ENCODE data around the gene D2HGDH. TPM values are rescaled to one million over a fixed set of nuclear protein-coding genes. Genes with fewer than 3 reads are reported as not detected.
"Not testable (repeated sequence)": the region's sequence is repeated elsewhere in the genome, so short reads cannot be mapped to it uniquely, and the experiment has no call there.

Gene D2HGDH
- total RNA-seq, 1 experiment from 2014 or later = 7.4 TPM

DNA sequence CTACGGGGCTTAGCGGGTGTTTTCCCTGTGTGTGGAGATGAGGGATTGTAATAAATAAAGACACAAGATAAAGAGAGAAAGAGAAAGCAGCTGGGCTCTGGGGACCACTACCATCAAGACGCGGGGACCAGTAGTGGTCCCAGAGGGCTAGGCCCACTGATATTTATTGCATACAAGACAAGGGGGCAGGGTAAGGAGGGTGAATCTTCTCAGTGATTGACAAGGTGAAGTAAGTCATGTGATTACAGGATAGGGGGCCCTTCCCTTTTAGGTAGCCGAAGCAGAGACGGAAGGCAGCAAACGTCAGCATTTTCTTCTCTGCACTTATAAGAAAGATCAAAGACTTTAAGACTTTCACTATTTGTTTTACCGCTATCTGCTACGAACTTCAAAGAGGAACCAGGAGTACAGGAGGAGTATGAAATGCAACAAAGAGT, 37.7 kb downstream of the D2HGDH start:
- peak in 1 of 2 experiments; percentile 22 for DNase-seq (ENCODE audit: low read depth in 1 of 2, low spot score in 2 of 2)

DNA sequence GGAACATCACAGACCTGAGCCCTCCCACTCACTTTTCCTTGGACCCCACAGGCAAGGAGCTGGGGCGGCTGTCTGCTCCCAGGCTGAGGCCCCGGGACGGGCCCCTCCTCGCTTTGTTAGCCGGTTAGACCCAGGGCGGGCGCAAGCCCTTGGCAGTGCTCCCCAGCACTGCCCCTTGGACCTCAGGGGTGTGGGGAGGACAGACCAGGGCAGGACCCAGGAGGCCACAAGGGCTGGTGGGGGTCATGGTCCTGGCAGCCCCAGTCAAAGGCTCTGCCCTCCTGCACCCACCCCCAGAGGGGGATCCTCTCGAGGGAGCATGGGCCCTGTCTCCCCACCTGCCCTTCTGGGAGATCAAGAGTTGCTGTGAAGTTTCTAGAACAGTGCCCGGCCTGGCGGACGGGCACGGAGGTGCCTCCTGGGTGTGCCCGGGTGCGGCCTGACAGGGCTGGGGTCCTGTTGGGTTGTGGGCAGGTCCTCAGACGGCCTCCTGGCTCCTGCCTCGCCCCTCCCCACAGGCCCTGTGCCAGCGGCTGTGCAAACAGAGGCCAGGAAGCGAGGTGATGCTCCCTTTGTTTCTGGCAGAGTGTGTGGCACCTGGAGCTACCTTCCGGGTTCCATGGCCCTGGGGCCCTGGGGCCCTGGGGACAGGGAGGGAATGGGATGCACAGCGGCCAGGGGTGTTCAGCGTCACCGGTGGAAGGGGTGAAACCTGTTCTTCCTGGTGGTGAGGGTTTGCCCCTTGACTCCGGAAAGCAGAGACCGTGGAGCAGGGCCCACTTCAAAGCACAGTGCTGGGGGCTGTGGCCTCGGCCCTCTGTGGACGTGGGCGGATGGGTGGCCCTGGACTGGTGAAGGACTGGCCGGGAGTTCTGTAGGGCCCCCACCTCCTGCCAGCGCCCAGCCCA, 39.3 kb downstream of the D2HGDH start:
- peak in 1 of 2 experiments; percentile 44 for DNase-seq (ENCODE audit: low read depth in 1 of 2, low spot score in 2 of 2)
- Histone ChIP-seq H3K4me3 (no peak overlapping the region), H3K27me3 (replicated peaks) (peaks cover 10% of the 10 kb centered on the region), H3K36me3 (no peaks in the 10 kb centered on the region), H3K27ac (no peak overlapping the region), H3K9me3 (replicated peaks) (no peaks in the 10 kb centered on the region), H3K4me1 (replicated peaks) (0 out of 2 replicates have a peak, but pooled peaks cover 5% of the 10 kb centered on the region)

More for the DNA sequence above, 37.7 kb downstream of the D2HGDH start:
- no peak overlapping the region for H3K4me3 ChIP-seq
- 0 out of 2 replicates have a peak, but pooled peaks cover 5% of the 10 kb centered on the region for H3K4me1 ChIP-seq (replicated peaks)
- H3K9me3 ChIP-seq (replicated peaks) = no peaks in the 10 kb centered on the region
- H3K27me3 ChIP-seq (replicated peaks) = peaks cover 10% of the 10 kb centered on the region
- H3K27ac ChIP-seq = no peak overlapping the region
- H3K36me3 ChIP-seq = no peaks in the 10 kb centered on the region

DNA sequence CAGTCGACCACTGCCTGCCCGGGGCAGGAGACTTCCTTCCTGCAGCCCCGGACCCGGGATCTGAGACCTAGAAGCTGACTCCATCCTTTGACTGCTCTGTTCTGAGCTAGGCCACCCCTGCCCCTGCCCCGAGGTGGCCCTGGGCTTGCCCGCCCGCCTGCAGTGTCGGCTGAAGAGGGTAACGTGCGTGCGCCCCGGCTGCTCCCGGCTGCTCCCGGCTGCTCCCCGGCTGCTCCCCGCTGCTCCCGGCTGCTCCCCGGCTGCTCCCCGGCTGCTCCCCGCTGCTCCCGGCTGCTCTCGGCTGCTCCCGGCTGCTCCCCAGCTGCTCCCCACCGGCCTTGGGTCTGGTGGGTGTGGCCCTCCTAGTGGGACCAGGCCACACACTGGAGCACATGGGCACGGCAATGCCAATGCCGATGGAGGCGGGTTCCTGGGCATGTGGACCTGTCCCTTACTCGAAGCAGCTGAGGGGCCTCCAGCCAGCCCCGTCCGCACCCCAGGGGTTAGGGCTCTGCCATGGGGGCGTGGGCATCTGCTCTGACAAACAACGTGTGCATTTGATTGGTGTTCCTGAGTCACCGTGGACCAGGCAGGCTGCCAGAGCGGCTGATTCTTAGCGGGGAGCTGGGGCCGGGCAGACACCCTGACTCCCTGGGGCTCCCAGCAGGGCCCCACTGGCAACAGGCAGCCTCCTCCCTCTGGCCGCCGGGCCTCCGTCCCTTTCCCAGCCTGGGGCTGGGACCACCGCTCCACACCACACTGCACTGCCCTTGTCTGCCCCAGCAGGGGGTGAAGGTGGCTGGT, 40.2 kb downstream of the D2HGDH start:
- Histone ChIP-seq H3K36me3 (no peaks in the 10 kb centered on the region), H3K9me3 (replicated peaks) (no peaks in the 10 kb centered on the region), H3K4me3 (no peak overlapping the region), H3K4me1 (replicated peaks) (0 out of 2 replicates have a peak, but pooled peaks cover 5% of the 10 kb centered on the region), H3K27ac (no peak overlapping the region), H3K27me3 (replicated peaks) (peaks cover 10% of the 10 kb centered on the region)
- DNase-seq (ENCODE audit: low read depth in 1 of 2, low spot score in 2 of 2) = peak in 1 of 2 experiments; percentile 52

DNA sequence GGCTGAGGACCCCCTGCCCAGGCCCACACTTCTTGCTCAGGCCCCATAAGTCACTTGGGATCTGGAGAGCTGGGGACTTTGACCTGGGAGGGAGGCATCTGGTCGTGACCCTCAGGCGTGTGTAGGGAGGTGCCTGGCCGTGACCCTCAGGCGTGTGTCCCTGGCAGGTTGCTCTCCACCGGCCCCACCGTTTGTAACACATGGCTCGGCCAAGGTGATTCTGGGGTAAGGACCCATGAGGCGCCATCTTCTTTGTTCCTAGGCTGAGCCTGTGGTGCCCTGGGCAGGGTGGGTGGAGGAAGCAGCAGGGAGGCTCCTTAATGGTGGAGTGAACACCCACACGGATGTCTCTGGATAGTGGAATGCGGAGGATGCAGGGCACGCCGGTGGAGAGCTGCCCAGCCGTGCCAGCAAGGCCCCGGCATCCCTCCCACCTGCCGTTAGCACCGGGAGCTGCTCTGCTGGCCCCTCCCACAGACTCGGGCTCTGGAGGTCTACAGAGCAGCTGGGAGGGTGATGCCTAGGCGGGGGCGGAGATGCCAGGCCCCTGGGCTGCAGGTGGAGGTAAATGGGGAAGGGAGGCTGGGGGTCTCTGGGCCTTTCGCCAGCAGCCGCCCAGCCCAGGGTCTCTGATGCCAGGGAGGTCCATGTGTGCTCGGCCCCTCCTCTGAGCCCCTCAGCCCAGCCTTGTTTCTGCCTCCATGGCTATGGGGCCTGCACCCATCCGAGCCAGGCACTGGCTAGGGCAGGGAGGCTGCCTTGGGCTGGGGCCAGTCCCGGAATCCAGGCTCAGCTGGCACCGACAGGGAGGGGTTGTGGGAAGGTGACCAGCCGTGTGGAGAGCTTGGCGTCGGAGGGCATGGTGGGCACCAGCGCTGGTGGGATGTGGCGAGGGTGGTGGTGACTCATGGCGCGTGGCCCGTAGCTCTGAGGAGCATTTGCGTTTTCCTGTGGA, 41.1 kb downstream of the D2HGDH start:
- H3K9me3 ChIP-seq (replicated peaks) = no peaks in the 10 kb centered on the region
- 0 out of 2 replicates have a peak, but pooled peaks cover 5% of the 10 kb centered on the region for H3K4me1 ChIP-seq (replicated peaks)
- H3K36me3 ChIP-seq = no peaks in the 10 kb centered on the region
- H3K27me3 ChIP-seq (replicated peaks) = peaks cover 10% of the 10 kb centered on the region
- DNase-seq (ENCODE audit: low read depth in 1 of 2, low spot score in 2 of 2) = peak in 1 of 2 experiments; percentile 36
- no peak overlapping the region for H3K4me3 ChIP-seq
- H3K27ac ChIP-seq = no peak overlapping the region

DNA sequence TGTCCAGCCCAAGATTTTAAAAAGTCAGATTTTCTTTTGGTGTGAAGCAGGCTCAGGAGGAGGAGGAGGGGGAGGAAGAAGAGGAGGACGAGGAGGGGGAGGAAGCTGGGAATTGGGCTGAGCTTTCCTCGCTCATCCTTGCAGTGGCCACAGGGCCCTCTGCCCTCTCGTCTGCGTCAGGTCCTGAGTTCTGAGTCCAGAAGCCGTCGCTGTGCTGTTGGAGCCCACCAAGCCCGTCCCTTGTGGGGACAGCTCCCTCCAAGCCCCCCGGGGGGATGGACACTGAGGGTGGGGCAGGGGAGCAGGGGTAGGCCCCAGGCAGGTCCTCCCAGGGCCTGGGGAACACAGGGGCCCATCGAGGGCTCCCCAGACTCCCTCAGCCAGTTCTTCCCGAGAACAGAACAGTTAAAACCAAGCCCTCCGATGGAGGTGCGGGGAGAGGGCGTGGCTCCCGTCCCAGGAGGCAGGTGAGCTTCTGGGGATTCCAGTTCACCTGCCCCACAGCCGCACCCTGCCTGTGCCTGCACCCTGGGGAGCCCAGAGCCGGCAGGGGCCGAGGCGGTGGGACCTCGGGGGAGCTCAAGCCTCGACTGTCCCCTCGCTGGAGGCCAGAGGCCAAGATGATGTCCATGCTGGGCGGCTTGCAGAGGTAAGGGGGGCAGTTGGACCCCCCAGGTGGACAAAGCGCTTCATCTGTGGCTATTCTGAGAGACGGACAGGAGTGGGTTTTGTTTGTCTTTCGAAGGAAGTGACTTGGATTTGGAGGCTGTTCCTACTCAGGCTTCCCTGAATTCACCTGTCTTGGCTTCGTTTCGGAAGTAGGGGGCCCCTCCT, 42.1 kb downstream of the D2HGDH start, which contains the start of gene GAL3ST2:
TSS of gene GAL3ST2 (plus strand) at position 487 of the 834 bp plus-strand sequence. CDS start at position 621, 134 bp downstream.
- H3K36me3 ChIP-seq = no peaks in the 10 kb centered on the region
- H3K4me1 ChIP-seq (replicated peaks) = 0 out of 2 replicates have a peak, but pooled peaks cover 5% of the 10 kb centered on the region
- no peak within 1 kb of the TSS for H3K4me3 ChIP-seq
- H3K27ac ChIP-seq = no peak within 1 kb of the TSS
- DNase-seq (ENCODE audit: low read depth in 1 of 2, low spot score in 2 of 2) = peak in 1 of 2 experiments; percentile 36
- H3K9me3 ChIP-seq (replicated peaks) = no peaks in the 10 kb centered on the region
- peaks cover 10% of the 10 kb centered on the region for H3K27me3 ChIP-seq (replicated peaks)

DNA sequence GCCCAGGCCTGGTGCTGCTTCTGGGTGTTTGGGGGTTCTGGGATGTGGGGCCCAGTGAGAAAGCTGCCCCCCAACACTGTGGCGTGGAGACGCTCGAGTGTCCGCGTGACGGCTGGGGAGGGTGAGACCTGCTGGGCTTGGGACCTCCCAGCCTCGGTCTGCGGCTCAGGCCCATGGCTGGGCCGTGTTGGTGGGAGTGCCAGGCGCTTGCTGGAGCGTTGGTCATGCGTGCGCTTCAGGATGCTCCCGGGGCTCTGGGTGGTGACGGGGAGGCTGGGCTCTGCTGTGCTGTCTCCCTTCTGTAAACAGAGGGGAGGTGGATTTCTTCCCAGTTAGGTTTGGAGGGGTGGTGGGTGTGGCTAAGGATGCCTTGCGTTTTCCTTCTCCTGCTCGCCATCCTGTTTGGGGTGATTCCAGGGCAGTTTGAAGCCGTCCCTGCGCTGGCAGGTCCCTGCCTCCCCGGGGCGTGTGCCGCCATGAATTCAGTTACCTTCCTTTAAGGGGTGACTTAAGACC, 42.8 kb downstream of the D2HGDH start:
- Histone ChIP-seq H3K27ac (no peak overlapping the region), H3K9me3 (replicated peaks) (no peaks in the 10 kb centered on the region), H3K36me3 (no peaks in the 10 kb centered on the region), H3K27me3 (replicated peaks) (peaks cover 10% of the 10 kb centered on the region), H3K4me1 (replicated peaks) (0 out of 2 replicates have a peak, but pooled peaks cover 5% of the 10 kb centered on the region), H3K4me3 (no peak overlapping the region)
- no peak for DNase-seq (ENCODE audit: low read depth in 1 of 2, low spot score in 2 of 2)

DNA sequence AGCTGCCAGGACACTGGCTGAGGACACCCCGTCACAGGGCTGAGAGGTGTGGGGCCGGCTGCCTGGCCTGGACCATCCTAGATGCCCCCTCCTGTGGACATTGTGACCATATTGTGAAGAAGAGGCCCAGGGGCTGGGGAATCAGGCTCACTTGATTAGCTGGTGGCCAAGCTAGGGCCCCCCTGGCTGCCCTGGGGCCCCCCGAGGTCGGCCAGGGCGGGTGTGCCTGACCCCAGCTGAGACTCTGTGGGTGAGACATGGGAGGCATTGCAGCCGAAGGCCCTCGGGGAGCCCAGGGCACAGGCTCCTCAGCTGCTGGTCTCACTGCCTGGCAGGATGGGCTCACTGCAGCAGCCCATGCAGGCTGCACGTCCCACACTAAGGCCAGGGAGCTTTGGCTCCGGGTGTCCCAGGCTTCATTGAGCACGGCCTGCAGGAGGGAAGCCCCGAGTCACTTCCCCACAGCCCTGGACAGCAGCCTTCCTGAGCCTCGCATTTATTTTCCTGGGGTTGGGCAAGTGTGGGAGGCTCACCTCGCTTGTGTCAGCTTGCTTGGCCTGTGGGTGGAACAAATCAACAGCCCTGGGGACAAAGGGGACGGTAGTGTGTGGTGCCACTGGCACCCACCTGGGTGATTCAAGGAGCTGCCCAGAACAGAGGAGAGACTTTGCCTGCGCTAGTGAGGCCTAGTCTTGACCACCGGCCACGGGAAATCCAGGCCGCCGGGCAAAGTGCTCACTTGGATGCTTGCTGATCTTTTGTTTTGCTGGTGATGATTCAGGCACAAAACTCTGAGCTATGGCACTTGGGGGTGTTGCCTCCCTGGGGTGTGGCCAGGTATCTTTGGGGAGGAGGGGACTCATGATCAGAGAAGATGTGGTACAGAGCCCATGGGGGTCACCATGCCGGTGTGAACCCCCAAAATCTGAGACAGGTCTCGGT, 43.5 kb downstream of the D2HGDH start:
- Histone ChIP-seq H3K27ac (no peak overlapping the region), H3K4me3 (no peak overlapping the region), H3K9me3 (replicated peaks) (no peaks in the 10 kb centered on the region), H3K36me3 (no peaks in the 10 kb centered on the region), H3K27me3 (replicated peaks) (peaks cover 10% of the 10 kb centered on the region), H3K4me1 (replicated peaks) (0 out of 2 replicates have a peak, but pooled peaks cover 5% of the 10 kb centered on the region)
- DNase-seq (ENCODE audit: low read depth in 1 of 2, low spot score in 2 of 2) = peak in 1 of 2 experiments; percentile 31

DNA sequence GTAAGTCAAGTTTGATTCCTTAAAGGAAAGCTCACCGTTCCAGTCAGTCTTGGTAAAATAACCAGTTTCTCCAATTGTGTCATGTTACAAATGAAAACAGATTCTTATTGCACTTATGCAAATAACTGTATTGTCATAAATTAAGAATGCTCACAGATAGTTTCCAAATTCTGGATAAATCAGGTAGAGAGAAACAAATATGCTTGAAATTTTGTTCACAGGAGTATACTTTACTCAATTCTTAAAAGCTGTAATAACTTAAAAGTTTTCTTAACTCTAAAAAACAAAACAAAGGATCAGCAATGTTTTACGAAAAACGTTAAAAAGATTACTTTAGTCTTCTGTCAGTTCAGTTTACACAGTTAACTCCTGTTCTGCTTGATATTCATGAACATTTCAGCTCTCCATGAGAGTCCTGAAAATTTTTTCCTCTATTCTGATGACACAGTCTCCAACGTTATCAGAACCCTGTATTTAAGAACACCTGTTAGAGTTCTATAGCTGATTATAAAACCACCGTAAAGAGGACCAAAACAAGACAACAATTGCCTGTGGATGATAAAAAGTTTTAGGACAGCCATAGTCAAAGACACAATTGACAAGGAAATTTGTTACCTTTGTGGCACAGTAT, 46.6 kb downstream of the D2HGDH start:
- H3K9me3 ChIP-seq (replicated peaks) = no peaks in the 10 kb centered on the region
- H3K27me3 ChIP-seq (replicated peaks) = no peaks in the 10 kb centered on the region; the same call in 1 of the 2 replicates
- no peaks in the 10 kb centered on the region for H3K36me3 ChIP-seq
- no peak for DNase-seq (ENCODE audit: low read depth in 1 of 2, low spot score in 2 of 2)
- no peak overlapping the region for H3K27ac ChIP-seq
- no peak overlapping the region for H3K4me3 ChIP-seq
- H3K4me1 ChIP-seq (replicated peaks) = no peaks in the 10 kb centered on the region

DNA sequence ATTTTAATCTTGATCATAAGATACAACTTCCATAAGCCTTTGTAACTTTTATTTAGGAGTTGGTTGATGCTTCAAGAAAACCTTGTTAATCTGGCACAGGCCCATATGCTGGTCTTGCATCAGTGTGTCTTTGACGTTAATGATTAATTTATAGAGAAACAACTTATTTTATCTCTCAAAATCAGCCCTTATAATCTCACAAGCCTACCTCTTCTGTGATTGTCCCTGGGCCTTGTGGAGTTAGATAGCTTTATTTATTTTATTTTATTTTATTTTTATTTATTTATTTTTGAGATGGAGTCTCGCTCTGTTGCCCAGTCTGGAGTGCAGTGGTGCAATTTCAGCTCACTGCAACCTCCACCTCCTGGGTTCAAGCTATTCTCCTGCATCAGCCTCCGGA, 47.6 kb downstream of the D2HGDH start:
- not testable (repeated sequence) for H3K36me3 ChIP-seq; H3K4me1 ChIP-seq (replicated peaks); DNase-seq (ENCODE audit: low read depth in 1 of 2, low spot score in 2 of 2); H3K27me3 ChIP-seq (replicated peaks); H3K27ac ChIP-seq; H3K9me3 ChIP-seq (replicated peaks); H3K4me3 ChIP-seq

DNA sequence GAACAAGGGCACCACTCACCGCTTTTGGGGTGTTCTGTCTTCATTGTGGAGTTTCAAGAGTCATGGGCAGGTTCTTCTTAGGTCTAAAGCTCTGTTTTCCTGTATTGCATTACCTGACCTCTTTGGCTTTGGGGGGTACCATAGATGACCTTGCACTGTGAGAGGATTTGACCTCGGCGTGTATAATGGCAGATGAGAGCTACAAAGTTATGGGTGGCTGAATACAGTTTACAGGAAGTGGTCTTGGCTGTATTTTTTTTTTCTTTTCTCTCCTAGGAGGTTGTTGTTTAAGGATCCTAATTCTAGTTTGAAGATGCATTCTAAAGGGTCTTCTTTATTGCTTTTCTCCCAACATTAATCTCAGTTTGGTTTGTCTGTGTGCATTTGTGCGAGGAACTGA, 53.7 kb downstream of the D2HGDH start:
- Histone ChIP-seq H3K4me1 (replicated peaks) (no peaks in the 10 kb centered on the region), H3K36me3 (no peaks in the 10 kb centered on the region), H3K27me3 (replicated peaks) (no peaks in the 10 kb centered on the region; the same call in 1 of the 2 replicates), H3K27ac (no peak overlapping the region), H3K9me3 (replicated peaks) (no peaks in the 10 kb centered on the region), H3K4me3 (no peak overlapping the region)
- no peak for DNase-seq (ENCODE audit: low read depth in 1 of 2, low spot score in 2 of 2)

DNA sequence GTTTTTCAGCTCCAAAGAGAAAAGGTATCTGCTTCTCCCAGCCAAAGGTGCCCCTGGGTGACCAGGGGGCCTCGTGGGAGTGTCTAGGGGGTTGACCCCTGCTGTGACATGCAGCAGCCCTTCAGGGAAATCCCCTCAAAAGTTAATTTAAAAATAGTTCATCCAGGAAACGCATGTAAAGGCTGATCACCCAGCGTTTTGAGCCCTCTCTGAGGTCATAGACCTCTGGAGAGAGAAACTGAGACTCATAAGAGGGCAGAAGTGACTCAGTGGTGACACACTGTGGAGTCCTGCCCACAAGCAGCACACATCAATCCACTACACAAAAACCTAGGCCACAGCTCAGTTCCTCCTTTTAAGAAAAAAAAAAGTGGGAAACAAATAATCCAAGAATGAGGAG, 54.1 kb downstream of the D2HGDH start:
- Histone ChIP-seq H3K4me3 (no peak overlapping the region), H3K27ac (no peak overlapping the region), H3K9me3 (replicated peaks) (no peaks in the 10 kb centered on the region), H3K27me3 (replicated peaks) (no peaks in the 10 kb centered on the region; the same call in 1 of the 2 replicates), H3K4me1 (replicated peaks) (no peaks in the 10 kb centered on the region), H3K36me3 (no peaks in the 10 kb centered on the region)
- DNase-seq (ENCODE audit: low read depth in 1 of 2, low spot score in 2 of 2) = no peak

Data from SJSA1 (cell line).